ENCODE data around the gene HMGN1.

DNA sequence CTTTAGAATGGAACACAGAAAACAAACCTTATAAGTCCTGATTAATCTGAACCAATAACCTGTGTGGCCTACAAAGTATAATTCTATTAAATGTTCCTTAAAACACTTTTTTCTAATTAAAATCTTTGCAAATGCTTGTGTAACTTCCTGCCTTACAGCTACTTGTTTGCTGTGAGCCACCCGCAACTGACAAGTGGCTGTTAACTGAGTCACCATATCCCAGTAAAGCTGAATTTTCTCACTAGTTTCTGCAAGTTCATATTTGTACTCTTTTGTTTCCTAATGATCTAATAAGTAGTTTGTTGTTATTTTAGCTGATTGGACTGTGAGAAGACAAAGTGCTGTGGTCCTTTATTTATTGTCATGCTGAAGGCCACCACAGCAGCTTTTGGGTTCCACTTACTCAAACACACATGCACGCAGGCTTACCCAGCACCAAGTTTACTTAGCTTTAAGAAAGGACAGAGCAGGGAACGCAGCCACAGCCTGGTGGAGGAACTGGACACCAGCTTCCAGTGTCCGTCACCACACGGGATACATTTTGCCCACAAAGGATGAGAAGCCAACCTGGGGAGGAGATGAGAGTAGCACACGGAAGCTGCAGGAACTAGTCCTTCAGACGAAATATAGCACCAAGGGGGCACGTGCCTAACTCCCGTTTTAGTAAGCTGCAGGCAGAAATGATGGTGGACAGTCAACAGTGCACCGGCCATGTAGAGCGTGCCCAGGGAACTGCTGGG lies 48.9 kb upstream of the HMGN1 start:
- TF ChIP-seq, protein P1, sequence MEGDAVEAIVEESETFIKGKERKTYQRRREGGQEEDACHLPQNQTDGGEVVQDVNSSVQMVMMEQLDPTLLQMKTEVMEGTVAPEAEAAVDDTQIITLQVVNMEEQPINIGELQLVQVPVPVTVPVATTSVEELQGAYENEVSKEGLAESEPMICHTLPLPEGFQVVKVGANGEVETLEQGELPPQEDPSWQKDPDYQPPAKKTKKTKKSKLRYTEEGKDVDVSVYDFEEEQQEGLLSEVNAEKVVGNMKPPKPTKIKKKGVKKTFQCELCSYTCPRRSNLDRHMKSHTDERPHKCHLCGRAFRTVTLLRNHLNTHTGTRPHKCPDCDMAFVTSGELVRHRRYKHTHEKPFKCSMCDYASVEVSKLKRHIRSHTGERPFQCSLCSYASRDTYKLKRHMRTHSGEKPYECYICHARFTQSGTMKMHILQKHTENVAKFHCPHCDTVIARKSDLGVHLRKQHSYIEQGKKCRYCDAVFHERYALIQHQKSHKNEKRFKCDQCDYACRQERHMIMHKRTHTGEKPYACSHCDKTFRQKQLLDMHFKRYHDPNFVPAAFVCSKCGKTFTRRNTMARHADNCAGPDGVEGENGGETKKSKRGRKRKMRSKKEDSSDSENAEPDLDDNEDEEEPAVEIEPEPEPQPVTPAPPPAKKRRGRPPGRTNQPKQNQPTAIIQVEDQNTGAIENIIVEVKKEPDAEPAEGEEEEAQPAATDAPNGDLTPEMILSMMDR (IDR thresholded peaks at IDR 0.05), result no peak
- TF ChIP-seq POLR2AphosphoS5 (IDR thresholded peaks at IDR 0.05), result no peak

Data from prostate gland (tissue), 2 donors.